Mesothelial cell of epicardium (in vitro differentiated cells): Measurements from ENCODE around the gene ZNF334. TPM values are rescaled to one million over a fixed set of nuclear protein-coding genes. Genes with fewer than 3 reads are reported as not detected.

Experiments used
- DNase-seq, 2 experiments: peaks; one replicate each; pipeline ENCODE4 v3.0.0; 2021; ENCODE audit warnings: low spot score in 2 of 2; ENCODE audit not compliant: unreplicated experiment in 2 of 2
- H3K27ac Mint-ChIP-seq: 2 replicates; pipeline ENCODE4 v1.8.0; 2021; ENCODE audit warnings: mixed read lengths
- H3K27me3 Mint-ChIP-seq: 2 replicates; pipeline ENCODE4 v1.8.0; 2021; ENCODE audit warnings: low read depth, mixed read lengths
- H3K36me3 Mint-ChIP-seq: 2 replicates; pipeline ENCODE4 v1.8.0; 2021; ENCODE audit warnings: mixed read lengths
- H3K4me1 Mint-ChIP-seq: 2 replicates; pipeline ENCODE4 v1.8.0; 2021; ENCODE audit warnings: mixed read lengths
- H3K4me3 Mint-ChIP-seq: 2 replicates; pipeline ENCODE4 v1.8.0; 2021; ENCODE audit warnings: mild to moderate bottlenecking, moderate library complexity, mixed read lengths
- H3K9me3 Mint-ChIP-seq: 2 replicates; pipeline ENCODE4 v1.8.0; 2021; ENCODE audit warnings: mixed read lengths
- CTCF ChIP-seq: fragments of 200-600 bp; sonication (generic); IDR thresholded peaks from one replicate; pipeline ENCODE4 v1.5.0; 2021; ENCODE audit warnings: antibody characterized with exemption; ENCODE audit not compliant: unreplicated experiment
- total RNA-seq: library from RNA; stranded (reverse); gene quantifications from 3 replicates; pipeline ENCODE4 v1.2.1, GENCODE V29; 2021

ZNF334 gene
- total RNA-seq, 1 donor from 2014 or later = 34.5 TPM

- TF ChIP-seq CTCF = no peak
- no peaks in the 10 kb centered on the region for H3K9me3 Mint-ChIP-seq
- H3K36me3 Mint-ChIP-seq = no peaks in the 10 kb centered on the region
- no peak overlapping the region for H3K4me3 Mint-ChIP-seq
- no peak for DNase-seq
- no peaks in the 10 kb centered on the region for H3K4me1 Mint-ChIP-seq
- H3K27me3 Mint-ChIP-seq = peaks cover 62% of the 10 kb centered on the region
- H3K27ac Mint-ChIP-seq = no peak overlapping the region
Measured at GRCh38 chr20:46530640-46531039, 17.3 kb upstream of the ZNF334 start.

- no peaks in the 10 kb centered on the region for H3K4me1 Mint-ChIP-seq
- TF ChIP-seq CTCF = no peak
- DNase-seq = no peak
Measured at GRCh38 chr20:46523696-46524328, 10.5 kb upstream of the ZNF334 start.

GRCh38 chr20:46523108-46523507 is 9.7 kb upstream of the ZNF334 start:
- H3K27ac Mint-ChIP-seq = no peak overlapping the region
- TF ChIP-seq CTCF = no peak
- peaks cover 59% of the 10 kb centered on the region for H3K27me3 Mint-ChIP-seq
- no peak overlapping the region for H3K4me3 Mint-ChIP-seq
- no peak for DNase-seq
- no peaks in the 10 kb centered on the region for H3K4me1 Mint-ChIP-seq
- no peaks in the 10 kb centered on the region for H3K9me3 Mint-ChIP-seq
- H3K36me3 Mint-ChIP-seq = no peaks in the 10 kb centered on the region

More at GRCh38 chr20:46523696-46524328, 10.5 kb upstream of the ZNF334 start:
- Mint-ChIP-seq H3K27ac (no peak overlapping the region), H3K9me3 (no peaks in the 10 kb centered on the region), H3K4me3 (no peak overlapping the region), H3K27me3 (peaks cover 63% of the 10 kb centered on the region), H3K36me3 (no peaks in the 10 kb centered on the region)

DNA sequence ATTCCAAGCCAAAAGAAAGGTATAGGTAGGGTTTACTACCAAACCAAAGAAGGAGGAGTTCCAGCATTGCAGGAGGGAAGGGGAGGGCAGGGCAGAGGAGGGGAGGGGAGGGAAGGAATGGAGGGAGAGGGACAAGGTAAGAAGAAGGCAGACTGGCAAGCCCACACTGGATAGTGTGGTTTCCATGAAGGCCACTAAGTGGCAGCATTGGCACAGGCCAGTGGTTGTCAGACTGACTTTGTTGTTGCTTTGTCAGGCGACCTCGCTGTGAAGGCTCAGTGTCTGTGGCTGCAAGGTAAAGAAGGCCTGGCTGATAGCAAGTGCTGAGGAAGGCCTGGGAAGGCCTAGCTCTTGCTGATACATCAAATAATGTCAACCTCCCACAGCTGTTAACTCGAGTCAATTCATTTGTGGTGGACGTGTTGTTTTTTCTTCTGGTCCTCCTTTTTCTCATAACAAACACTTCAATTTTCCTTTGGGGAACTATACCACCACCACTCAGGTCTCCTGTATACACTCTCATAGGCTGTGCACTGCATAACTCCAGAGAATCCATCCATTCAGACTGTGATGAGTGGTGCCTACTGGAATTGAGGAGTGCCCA is 7.7 kb upstream of the ZNF334 start:
- DNase-seq = peak in 1 of 2 experiments; percentile 45
- no peak overlapping the region for H3K27ac Mint-ChIP-seq
- H3K27me3 Mint-ChIP-seq = peaks cover 55% of the 10 kb centered on the region
- TF ChIP-seq CTCF = no peak
- no peak overlapping the region for H3K4me3 Mint-ChIP-seq
- H3K9me3 Mint-ChIP-seq = no peaks in the 10 kb centered on the region
- no peaks in the 10 kb centered on the region for H3K36me3 Mint-ChIP-seq
- H3K4me1 Mint-ChIP-seq = no peaks in the 10 kb centered on the region

GRCh38 chr20:46520540-46520939 is 7.2 kb upstream of the ZNF334 start:
- H3K9me3 Mint-ChIP-seq = no peaks in the 10 kb centered on the region
- no peak overlapping the region for H3K27ac Mint-ChIP-seq
- TF ChIP-seq CTCF = no peak
- no peak overlapping the region for H3K4me3 Mint-ChIP-seq
- H3K36me3 Mint-ChIP-seq = no peaks in the 10 kb centered on the region
- peaks cover 58% of the 10 kb centered on the region for H3K27me3 Mint-ChIP-seq
- no peak for DNase-seq
- H3K4me1 Mint-ChIP-seq = no peaks in the 10 kb centered on the region
